ENCODE measurements around the gene AOAH.

Gene AOAH

GRCh38 chr7:36601601-36602000 is 122.7 kb downstream of the AOAH start:
- ATAC-seq, result peak; percentile 3
- DNase-seq, result no peak

- peak; percentile 36 for DNase-seq
- ATAC-seq, result peak; percentile 92
Observed at GRCh38 chr7:36600869-36601530, 123.3 kb downstream of the AOAH start.

GRCh38 chr7:36600314-36600682 is 124.0 kb downstream of the AOAH start:
- ATAC-seq (no peak), DNase-seq (no peak)

GRCh38 chr7:36599645-36600313 is 124.5 kb downstream of the AOAH start:
- DNase-seq (no peak), ATAC-seq (no peak)

- DNase-seq (no peak), ATAC-seq (no peak)
Observed at GRCh38 chr7:36598054-36598674, 126.1 kb downstream of the AOAH start.

- DNase-seq (no peak), ATAC-seq (no peak)
Observed at GRCh38 chr7:36597090-36597773, 127.1 kb downstream of the AOAH start.

GRCh38 chr7:36594445-36594844 is 129.8 kb downstream of the AOAH start:
- ATAC-seq (no peak), DNase-seq (no peak)

GRCh38 chr7:36591636-36592035 is 132.7 kb downstream of the AOAH start:
- ATAC-seq (no peak), DNase-seq (no peak)

GRCh38 chr7:36589391-36589790 is 134.9 kb downstream of the AOAH start:
- ATAC-seq (no peak), DNase-seq (no peak)

- ATAC-seq (peak; percentile 83), DNase-seq (no peak)
Observed at GRCh38 chr7:36583318-36583717, 141.0 kb downstream of the AOAH start.

GRCh38 chr7:36575832-36576231 is 148.5 kb downstream of the AOAH start:
- no peak for ATAC-seq

GRCh38 chr7:36573066-36573465 is 151.2 kb downstream of the AOAH start:
- ATAC-seq, result no peak
- DNase-seq, result no peak

More at GRCh38 chr7:36575832-36576231, 148.5 kb downstream of the AOAH start:
- DNase-seq, result no peak

- no peak for DNase-seq
- no peak for ATAC-seq
Observed at GRCh38 chr7:36571190-36571560, 153.1 kb downstream of the AOAH start.

- DNase-seq (no peak), ATAC-seq (no peak)
Observed at GRCh38 chr7:36570528-36571189, 153.6 kb downstream of the AOAH start.

GRCh38 chr7:36568452-36568849 is 155.8 kb downstream of the AOAH start:
- DNase-seq (no peak), ATAC-seq (no peak)

GRCh38 chr7:36567699-36568451 is 156.4 kb downstream of the AOAH start:
- no peak for ATAC-seq
- no peak for DNase-seq

- DNase-seq (no peak), ATAC-seq (no peak)
Observed at GRCh38 chr7:36565792-36566356, 158.4 kb downstream of the AOAH start.

GRCh38 chr7:36564489-36564888 is 159.8 kb downstream of the AOAH start:
- ATAC-seq (no peak), DNase-seq (no peak)

- ATAC-seq, result no peak
- no peak for DNase-seq
Observed at GRCh38 chr7:36563706-36564327, 160.5 kb downstream of the AOAH start.

GRCh38 chr7:36562121-36562520 is 162.2 kb downstream of the AOAH start:
- ATAC-seq (no peak), DNase-seq (no peak)

- no peak for DNase-seq
- ATAC-seq, result no peak
Observed at GRCh38 chr7:36549029-36549428, 175.3 kb downstream of the AOAH start.
